ENCODE data around the gene SLC25A22. TPM values are rescaled to one million over a fixed set of nuclear protein-coding genes. Genes with fewer than 3 reads are reported as not detected.

Gene SLC25A22
- polyA plus RNA-seq, 1 donor, result 10.9 TPM

DNA sequence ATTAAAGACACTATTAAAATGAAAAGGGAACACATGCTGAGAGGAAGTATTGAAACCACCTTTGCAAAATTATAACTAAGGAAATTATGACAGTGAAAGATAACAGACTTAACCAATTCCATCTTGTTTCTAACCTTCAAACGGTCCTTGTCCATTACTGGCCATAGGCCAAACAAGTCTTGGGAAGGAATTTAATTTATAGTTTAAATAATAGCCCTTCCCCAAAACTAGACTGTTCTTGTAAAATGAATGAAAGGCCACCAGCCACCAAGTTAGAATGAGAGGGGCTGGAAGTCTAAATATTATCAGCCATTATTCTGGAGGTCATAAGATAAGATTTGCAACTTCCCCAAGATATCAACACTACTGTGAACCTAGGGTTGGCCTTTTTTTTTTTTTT is 52.7 kb downstream of the SLC25A22 start:
- DNase-seq, result no peak

DNA sequence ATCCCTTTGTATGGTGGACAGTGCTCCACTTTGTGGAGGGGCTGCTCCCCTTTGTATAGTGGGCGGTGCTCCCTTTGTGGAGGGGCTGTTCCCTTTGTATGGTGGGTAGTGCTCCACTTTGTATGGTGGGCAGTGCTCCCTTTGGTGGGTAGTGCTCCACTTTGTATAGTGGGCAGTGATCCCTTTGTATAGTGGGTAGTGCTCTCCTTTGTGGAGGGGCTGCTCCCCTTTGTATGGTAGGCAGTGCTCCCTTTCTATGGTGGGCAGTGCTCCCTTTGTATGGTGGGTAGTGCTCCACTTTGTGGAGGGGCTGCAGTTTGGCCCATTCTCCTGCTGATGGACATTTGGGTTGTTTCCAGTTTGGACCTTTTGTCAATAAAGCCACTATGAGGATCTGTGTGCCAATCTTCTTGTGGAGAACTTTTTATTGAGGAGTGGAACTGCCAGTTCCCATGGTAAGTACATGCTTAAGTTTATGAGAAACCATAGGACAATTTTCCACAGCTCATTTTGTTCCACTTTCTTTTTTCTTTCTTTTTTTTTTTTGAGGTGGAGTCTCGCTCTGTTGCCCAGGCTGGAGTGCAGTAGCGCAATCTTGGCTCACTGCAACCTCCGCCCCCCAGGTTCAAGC is 55.4 kb downstream of the SLC25A22 start:
- DNase-seq, result no peak

DNA sequence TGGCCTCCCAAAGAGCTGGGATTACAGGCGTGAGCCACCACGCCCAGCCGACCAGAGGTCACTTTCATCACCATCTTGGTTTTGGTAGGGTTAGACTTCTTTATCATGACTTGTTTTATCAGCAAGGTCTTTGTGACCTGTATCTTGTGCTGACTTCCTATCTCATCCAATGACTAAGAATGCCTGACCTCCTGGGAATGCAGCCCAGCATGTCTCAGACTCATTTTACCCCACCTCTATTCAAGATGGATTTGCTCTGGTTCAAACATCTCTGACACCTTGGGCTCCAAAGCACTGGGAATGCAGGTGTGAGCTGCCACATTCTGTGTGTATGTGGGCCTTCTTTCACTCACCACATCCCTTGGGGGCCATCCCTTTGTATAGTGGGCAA is 55.9 kb downstream of the SLC25A22 start:
- no peak for DNase-seq

Other genes with a start within 250 kb of the SLC25A22 start
- 0.80 TPM for gene LMNTD2, start 237.5 kb downstream of the SLC25A22 start, polyA plus RNA-seq (ENCODE audit: insufficient read length)
- gene RASSF7, start 237.3 kb downstream of the SLC25A22 start, polyA plus RNA-seq (ENCODE audit: insufficient read length), result 3.7 TPM
- gene PHRF1, start 221.8 kb downstream of the SLC25A22 start, polyA plus RNA-seq (ENCODE audit: insufficient read length), result 21.3 TPM
- 17.5 TPM for gene IRF7, start 182.3 kb downstream of the SLC25A22 start, polyA plus RNA-seq (ENCODE audit: insufficient read length)
- 4.1 TPM for gene CDHR5, start 173.3 kb downstream of the SLC25A22 start, polyA plus RNA-seq (ENCODE audit: insufficient read length)
- 127 TPM for gene SCT, start 171.1 kb downstream of the SLC25A22 start, polyA plus RNA-seq (ENCODE audit: insufficient read length)
- 1.2 TPM for gene DRD4, start 161.0 kb downstream of the SLC25A22 start, polyA plus RNA-seq (ENCODE audit: insufficient read length)
- 36.5 TPM for gene DEAF1, start 103.1 kb downstream of the SLC25A22 start, polyA plus RNA-seq (ENCODE audit: insufficient read length)
- gene TMEM80, start 102.5 kb downstream of the SLC25A22 start, polyA plus RNA-seq (ENCODE audit: insufficient read length), result 21.0 TPM
- 3.7 TPM for gene EPS8L2, start 92.0 kb downstream of the SLC25A22 start, polyA plus RNA-seq (ENCODE audit: insufficient read length)
- gene TALDO1, start 50.8 kb downstream of the SLC25A22 start, polyA plus RNA-seq (ENCODE audit: insufficient read length), result 68.2 TPM
- gene GATD1, start 20.8 kb downstream of the SLC25A22 start, polyA plus RNA-seq (ENCODE audit: insufficient read length), result 57.6 TPM
- 0.67 TPM for gene CEND1, start 8.2 kb downstream of the SLC25A22 start, polyA plus RNA-seq (ENCODE audit: insufficient read length)
- gene PIDD1, start 7.0 kb upstream of the SLC25A22 start, polyA plus RNA-seq (ENCODE audit: insufficient read length), result 11.9 TPM
- gene RPLP2, start 11.7 kb upstream of the SLC25A22 start, polyA plus RNA-seq (ENCODE audit: insufficient read length), result 1,677 TPM
- gene PNPLA2, start 20.6 kb upstream of the SLC25A22 start, polyA plus RNA-seq (ENCODE audit: insufficient read length), result 47.9 TPM
- gene CRACR2B, start 29.6 kb upstream of the SLC25A22 start, polyA plus RNA-seq (ENCODE audit: insufficient read length), result 17.3 TPM
- 189 TPM for gene CD151, start 34.7 kb upstream of the SLC25A22 start, polyA plus RNA-seq (ENCODE audit: insufficient read length)
- gene POLR2L, start 44.2 kb upstream of the SLC25A22 start, polyA plus RNA-seq (ENCODE audit: insufficient read length), result 118 TPM
- 55.0 TPM for gene TSPAN4, start 44.6 kb upstream of the SLC25A22 start, polyA plus RNA-seq (ENCODE audit: insufficient read length)
- 61.0 TPM for gene CHID1, start 112.5 kb upstream of the SLC25A22 start, polyA plus RNA-seq (ENCODE audit: insufficient read length)
- gene AP2A2, start 127.6 kb upstream of the SLC25A22 start, polyA plus RNA-seq (ENCODE audit: insufficient read length), result 49.7 TPM
- 0.10 TPM for gene MUC6, start 238.4 kb upstream of the SLC25A22 start, polyA plus RNA-seq (ENCODE audit: insufficient read length)